Head of caudate nucleus (tissue), 42 donors: ENCODE data around the gene SEPTIN11.
A peak's percentile ranks its signal among the peaks of the same experiment; 100 is the strongest.
"Not testable (repeated sequence)": the region's sequence is repeated elsewhere in the genome, so short reads cannot be mapped to it uniquely, and the experiment has no call there.

Experiments
- DNase-seq, 42 donors: peaks; one replicate each; pipeline versions ENCODE4 v3.0.0 to v3.0.0-alpha.2; 2020 to 2021; ENCODE audit warnings: mixed read lengths in 7 of 42
- intact Hi-C: fragments of 100-400 bp; cut with DNase I; formaldehyde crosslinking; loops from one replicate; pipeline ENCODE4 v1.15.0; 2022

The SEPTIN11 gene

GRCh38 chr4:76950956-76951671 lies 1.6 kb downstream of the SEPTIN11 start:
- intact Hi-C loops: loop anchor here (5.0 to 10.0 kb wide), 3 partner anchors 41 to 204 kb away; partner anchors contain the start of gene CCNG2
- peak in 30 of 42 donors; percentile 7 to 69 (median 28) for DNase-seq

DNA sequence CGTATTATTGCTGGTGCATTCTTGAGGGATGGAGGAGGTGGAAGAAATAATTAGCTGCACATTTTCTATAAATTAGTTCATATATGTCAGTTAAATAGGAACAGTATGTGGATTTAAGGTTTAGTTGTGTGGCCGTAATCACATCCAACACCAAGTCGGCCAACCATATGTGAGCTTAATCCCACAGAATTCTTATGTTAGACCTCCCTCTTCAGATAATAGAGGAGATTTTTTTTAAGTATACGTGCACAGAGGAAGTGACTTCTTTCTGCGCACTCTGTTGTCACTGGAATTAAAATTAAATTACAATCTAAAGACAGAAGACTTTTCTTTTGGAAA lies 2.1 kb downstream of the SEPTIN11 start:
- no peak for DNase-seq
- intact Hi-C loops: loop anchor here (5.0 to 10.0 kb wide), 3 partner anchors 41 to 203 kb away; partner anchors contain the start of gene CCNG2

DNA sequence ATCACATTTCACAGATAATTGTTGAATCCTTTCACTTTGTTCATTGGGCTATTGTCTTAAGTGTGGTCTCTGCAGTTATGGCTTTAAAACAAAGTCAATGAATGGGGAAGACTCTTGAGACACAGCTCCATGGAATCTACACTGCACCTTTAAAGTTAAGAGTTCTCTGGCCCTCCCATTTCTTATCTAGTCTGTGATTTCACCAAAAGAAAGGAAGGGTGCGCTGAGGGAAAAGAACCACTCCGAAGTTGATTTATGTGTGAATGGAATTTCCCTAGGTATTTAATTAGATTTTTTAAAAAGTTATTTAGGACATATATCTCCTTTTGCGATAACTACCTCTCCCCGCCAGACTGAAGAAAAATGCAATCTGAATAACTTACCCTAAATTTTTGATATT lies 2.5 kb downstream of the SEPTIN11 start:
- intact Hi-C loops: loop anchor here (5.0 to 10.0 kb wide), 3 partner anchors 40 to 203 kb away; partner anchors contain the start of gene CCNG2
- DNase-seq: no peak

GRCh38 chr4:76952656-76953582 lies 3.4 kb downstream of the SEPTIN11 start:
- intact Hi-C loops: loop anchor here (5.0 to 10.0 kb wide), 3 partner anchors 39 to 202 kb away; partner anchors contain the start of gene CCNG2
- no peak for DNase-seq

DNA sequence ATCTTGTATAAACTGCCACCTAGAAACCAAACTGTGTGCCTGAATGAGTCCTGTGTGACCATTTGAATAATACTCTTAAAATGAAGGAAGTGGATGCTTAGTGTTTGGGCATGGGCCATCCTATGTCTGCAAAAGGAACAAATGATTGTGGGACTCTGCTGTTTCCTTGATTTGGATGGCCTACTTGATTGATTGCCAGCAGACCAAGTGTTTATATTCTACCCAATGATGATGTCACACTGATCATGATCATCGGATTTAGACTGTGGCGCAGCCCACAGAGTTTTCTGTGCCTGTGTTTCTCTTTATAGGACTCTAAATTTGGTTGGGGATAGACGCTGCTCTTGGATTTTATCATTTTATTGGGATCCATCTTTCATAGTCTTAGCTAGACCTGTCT lies 4.4 kb downstream of the SEPTIN11 start:
- DNase-seq: no peak
- intact Hi-C loops: loop anchor here (5.0 to 10.0 kb wide), 3 partner anchors 38 to 201 kb away; partner anchors contain the start of gene CCNG2

DNA sequence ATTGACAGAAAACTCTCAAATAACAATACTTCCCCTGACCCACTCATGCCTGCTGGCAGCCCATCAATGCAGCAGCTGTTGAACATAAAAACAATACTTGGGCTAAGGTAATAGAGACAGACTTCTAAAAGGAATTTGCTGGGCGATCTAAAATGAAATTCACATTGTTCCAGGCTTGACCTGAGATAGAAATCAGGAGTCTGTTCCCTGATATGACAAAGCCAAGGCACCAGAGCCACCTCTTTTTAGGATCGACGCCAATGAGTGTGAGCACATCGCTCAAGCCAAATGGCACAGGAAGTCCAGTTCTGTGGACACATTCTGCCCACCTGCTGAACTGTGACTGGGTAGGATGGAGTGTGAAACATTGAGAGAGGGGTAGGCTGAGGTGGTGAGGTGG lies 4.9 kb downstream of the SEPTIN11 start:
- intact Hi-C loops: loop anchor here (5.0 to 10.0 kb wide), 3 partner anchors 38 to 200 kb away; partner anchors contain the start of gene CCNG2
- DNase-seq: no peak

DNA sequence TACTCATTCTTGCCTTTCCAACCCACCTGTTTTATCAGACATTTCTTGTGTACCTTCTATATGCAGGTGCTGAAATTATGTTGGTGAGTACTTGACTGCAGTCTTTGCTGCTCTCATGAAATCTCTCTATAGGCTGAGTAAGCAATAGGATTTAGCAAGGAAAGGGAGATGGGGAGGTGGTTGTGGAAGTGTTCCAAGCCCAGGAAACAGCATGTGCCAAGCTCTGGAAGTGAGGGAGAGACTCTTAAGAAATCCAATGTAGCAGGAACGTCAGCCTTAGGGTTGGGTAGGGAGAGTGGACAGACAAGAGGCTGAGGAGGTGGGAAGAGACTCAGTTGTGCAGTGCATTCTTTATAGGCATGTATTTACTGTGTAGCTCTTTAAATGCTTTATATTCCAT lies 5.6 kb downstream of the SEPTIN11 start:
- intact Hi-C loops: loop anchor here (10.0 kb wide), 2 partner anchors 90 to 200 kb away; partner anchors contain the start of gene CCNG2
- no peak for DNase-seq

GRCh38 chr4:76957004-76957738 lies 7.6 kb downstream of the SEPTIN11 start:
- no peak for DNase-seq
- intact Hi-C loops: loop anchor here (10.0 kb wide), 2 partner anchors 88 to 198 kb away; partner anchors contain the start of gene CCNG2

- intact Hi-C loops: loop anchor here (10.0 kb wide), 2 partner anchors 86 to 196 kb away; partner anchors contain the start of gene CCNG2
- DNase-seq: no peak
Observed at GRCh38 chr4:76958891-76959290, 9.3 kb downstream of the SEPTIN11 start.

DNA sequence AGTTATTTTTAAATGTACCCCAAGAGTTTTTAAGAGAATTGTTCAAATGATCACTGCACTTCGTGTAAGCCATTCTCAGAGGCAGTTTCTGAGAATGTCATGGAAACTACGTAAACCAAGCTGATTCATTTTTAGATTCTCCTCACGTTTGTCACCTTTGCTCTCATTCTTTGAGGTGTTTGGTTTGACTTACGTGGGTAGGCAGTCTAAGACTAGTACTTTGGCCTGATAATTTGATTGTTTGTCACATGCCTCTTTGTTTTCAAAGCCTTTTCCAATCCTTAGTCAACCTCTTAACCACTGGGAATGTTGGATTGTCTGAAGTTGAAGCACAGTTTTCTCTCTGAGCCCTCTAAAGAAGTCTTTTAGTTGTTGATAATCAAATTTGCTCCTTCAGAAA lies 10.5 kb downstream of the SEPTIN11 start:
- DNase-seq: no peak
- intact Hi-C loops: no loop called here

DNA sequence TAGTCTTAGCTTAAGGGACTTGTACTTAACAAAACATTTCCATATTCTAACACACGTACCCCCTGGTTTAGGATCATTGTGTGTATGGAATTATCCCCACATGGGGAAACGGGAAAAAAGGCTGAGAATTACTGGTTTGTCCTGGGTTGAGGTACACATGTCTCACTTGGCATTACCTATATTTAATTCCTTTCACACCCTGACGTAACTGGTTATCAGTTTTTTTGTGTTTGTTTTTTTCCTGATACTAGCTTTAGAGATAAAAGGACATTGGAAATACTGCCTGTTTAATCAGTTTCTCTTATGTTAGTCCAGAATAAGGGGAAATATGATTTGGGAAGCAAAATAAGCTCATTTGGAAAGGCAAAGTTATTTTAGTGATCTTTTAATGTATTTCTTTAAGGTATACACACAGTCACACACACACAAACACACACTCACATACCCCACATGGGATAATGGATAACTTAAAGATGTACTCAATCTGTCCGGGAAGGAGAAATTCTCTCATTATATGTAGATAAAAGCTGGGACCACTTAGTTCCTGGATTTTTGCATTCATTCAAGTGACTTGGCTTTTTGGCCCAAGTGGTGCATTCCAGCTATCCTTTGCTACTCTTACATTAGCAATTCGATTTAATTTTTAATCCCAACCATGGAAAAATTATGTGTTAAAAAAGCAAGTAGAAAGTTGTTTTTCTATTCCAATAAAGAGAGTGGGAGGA lies 13.0 kb downstream of the SEPTIN11 start:
- DNase-seq: no peak
- intact Hi-C loops: no loop called here

DNA sequence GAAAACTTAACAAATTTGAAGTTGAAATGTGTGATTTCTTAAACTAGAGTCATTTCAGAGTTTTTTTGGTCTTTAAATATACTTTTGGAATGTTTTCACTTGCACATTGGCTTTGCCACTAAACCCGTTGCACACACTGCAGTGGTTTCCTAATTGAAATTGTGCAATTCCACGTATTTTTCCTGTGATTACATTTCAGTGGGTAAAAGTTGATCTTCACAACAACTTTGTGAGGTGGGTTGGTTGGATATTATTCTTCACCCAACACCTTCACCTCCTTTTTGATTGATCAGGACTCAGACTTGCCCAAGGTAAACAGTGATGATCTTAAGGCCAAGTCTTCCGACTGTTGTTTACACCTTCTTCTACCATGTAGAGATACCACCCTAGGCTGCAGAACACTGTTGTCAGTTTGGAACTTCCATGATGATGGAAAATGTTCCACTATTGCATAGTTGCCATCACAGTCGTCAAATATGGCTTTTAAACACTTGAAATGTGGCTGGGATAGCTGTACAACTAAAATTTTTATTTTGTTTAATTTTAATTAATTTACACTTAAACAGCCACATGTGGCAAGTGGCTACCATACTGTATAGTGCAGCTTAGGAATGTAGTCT lies 13.7 kb downstream of the SEPTIN11 start:
- DNase-seq: no peak
- intact Hi-C loops: no loop called here

GRCh38 chr4:76963927-76964326 lies 14.4 kb downstream of the SEPTIN11 start:
- intact Hi-C loops, DNase-seq: not testable (repeated sequence)

GRCh38 chr4:76964769-76965168 lies 15.2 kb downstream of the SEPTIN11 start:
- intact Hi-C loops: no loop called here
- DNase-seq: no peak

DNA sequence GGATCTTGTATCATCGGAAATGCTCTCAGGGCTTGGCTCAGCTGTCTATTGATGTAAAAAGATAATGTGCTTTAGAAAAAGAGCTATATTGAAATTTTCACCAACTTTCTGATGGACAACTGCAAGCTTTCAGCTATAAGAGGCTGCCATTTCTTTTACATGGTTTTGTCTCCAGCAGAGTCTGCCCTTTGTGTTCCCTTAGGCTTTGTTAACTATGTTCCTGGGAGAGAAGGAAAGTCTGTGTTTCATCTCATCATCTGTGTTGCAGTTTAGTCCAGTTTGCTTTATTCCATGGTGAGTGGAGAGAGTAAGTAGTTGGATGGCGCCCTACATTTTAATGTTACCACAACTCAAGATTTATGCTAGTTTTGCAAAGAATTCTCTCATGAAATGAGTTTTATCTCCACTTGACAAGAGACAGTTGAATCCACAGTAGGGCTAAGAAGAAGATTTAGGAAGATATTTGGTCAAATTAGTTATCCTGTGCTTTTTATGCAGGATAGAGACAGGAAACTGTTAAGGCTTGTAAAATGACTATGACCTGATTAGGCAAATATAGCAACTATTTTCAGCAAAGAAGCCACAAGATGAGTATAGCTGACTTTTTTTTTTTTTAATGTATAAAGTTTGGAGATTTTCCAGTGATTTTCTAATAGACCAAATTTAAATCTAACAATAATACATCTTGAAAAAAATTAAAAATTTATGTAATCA lies 16.5 kb downstream of the SEPTIN11 start:
- intact Hi-C loops: no loop called here

DNA sequence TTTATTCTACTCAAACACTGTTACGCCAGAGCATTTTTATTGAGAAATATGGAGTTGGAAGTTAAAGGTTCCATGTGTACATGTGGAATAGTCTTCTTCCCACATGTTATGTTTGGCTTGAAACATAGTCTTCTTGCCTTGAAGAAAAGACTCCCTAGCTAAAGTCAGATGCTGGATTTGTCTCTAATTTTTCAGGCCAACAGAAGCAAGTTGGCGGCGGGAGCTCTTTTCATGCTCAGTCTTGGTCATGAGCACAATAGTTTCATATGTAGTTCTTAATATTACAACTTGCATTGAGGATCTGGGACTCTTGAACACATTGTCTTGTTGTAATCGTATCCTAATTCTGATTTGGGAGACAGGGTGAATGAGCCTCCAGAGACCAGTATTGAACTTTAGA lies 19.4 kb downstream of the SEPTIN11 start:
- no peak for DNase-seq
- intact Hi-C loops: no loop called here

More for the DNA sequence above, 16.5 kb downstream of the SEPTIN11 start:
- DNase-seq: no peak

GRCh38 chr4:76969495-76969894 lies 19.9 kb downstream of the SEPTIN11 start:
- intact Hi-C loops: no loop called here
- DNase-seq: no peak
